ENCODE results near the gene MAD1L1. TPM values are rescaled to one million over a fixed set of nuclear protein-coding genes. Genes with fewer than 3 reads are reported as not detected.

Gene MAD1L1
- total RNA-seq, 2 experiments from 2014 or later = 157 to 160 TPM

GRCh38 chr7:1975179-1975578 lies 257.6 kb downstream of the MAD1L1 start:
- Histone ChIP-seq H3K27ac (ENCODE audit: low read depth in 1 of 2, low read length in 2 of 2) (no peak overlapping the region), H3K4me3 (ENCODE audit: low read length) (no peak overlapping the region), H3K4me1 (ENCODE audit: insufficient read depth, low read length) (peaks cover 8% of the 10 kb centered on the region), H3K36me3 (ENCODE audit: insufficient read depth, low read length) (peaks cover 8% of the 10 kb centered on the region), H3K27me3 (ENCODE audit: control insufficient read depth in 1 of 2, insufficient read depth in 2 of 2, low read length in 2 of 2) (no peaks in the 10 kb centered on the region), H3K9me3 (ENCODE audit: control insufficient read depth in 1 of 2, insufficient read depth in 1 of 2, low read length in 2 of 2) (peaks cover 0 to 5% of the 10 kb centered on the region in 2 experiments)
- Mint-ChIP-seq H3K4me1 (ENCODE audit: low read depth) (peaks cover 32% of the 10 kb centered on the region), H3K36me3 (ENCODE audit: low read depth) (peaks cover 13% of the 10 kb centered on the region), H3K9me3 (no peaks in the 10 kb centered on the region), H3K27ac (no peak overlapping the region), H3K27me3 (no peaks in the 10 kb centered on the region), H3K4me3 (no peak overlapping the region)
- POLR2A ChIA-PET = interaction anchor here (1.0 to 1.4 kb wide), 2 partner anchors 11 to 48 kb away, joined by 3 read pairs; no protein-coding TSS in a partner anchor
- TF ChIP-seq CTCF (IDR thresholded peaks at IDR 0.05) = no peak
- DNase-seq = no peak
- no peak for ATAC-seq (ENCODE audit: poor library complexity)
- CTCF ChIA-PET = no interaction called here
- intact Hi-C loops (cut with DNase I, micrococcal nuclease) = no loop called here

- peaks cover 0 to 5% of the 10 kb centered on the region in 2 experiments for H3K9me3 ChIP-seq (ENCODE audit: control insufficient read depth in 1 of 2, insufficient read depth in 1 of 2, low read length in 2 of 2)
- no peaks in the 10 kb centered on the region for H3K27me3 ChIP-seq (ENCODE audit: control insufficient read depth in 1 of 2, insufficient read depth in 2 of 2, low read length in 2 of 2)
- DNase-seq (no peak), ATAC-seq (ENCODE audit: poor library complexity) (peak; percentile 44)
- intact Hi-C loops (cut with DNase I, micrococcal nuclease) = no loop called here
- Mint-ChIP-seq H3K4me3 (peak overlapping the region; percentile 9), H3K9me3 (no peaks in the 10 kb centered on the region), H3K4me1 (ENCODE audit: low read depth) (peaks cover 39% of the 10 kb centered on the region), H3K27me3 (no peaks in the 10 kb centered on the region), H3K27ac (peak overlapping the region; percentile 77), H3K36me3 (ENCODE audit: low read depth) (peaks cover 13% of the 10 kb centered on the region)
- no peak overlapping the region for H3K4me3 ChIP-seq (ENCODE audit: low read length)
- CTCF ChIA-PET = no interaction called here
- peaks cover 8% of the 10 kb centered on the region for H3K4me1 ChIP-seq (ENCODE audit: insufficient read depth, low read length)
- POLR2A ChIA-PET = interaction anchor here (1.0 to 1.4 kb wide), 2 partner anchors 12 to 48 kb away, joined by 3 read pairs; no protein-coding TSS in a partner anchor
- H3K36me3 ChIP-seq (ENCODE audit: insufficient read depth, low read length) = peaks cover 7% of the 10 kb centered on the region
- H3K27ac ChIP-seq (ENCODE audit: low read depth in 1 of 2, low read length in 2 of 2) = no peak overlapping the region
- no peak for TF ChIP-seq CTCF (IDR thresholded peaks at IDR 0.05)
Observed at GRCh38 chr7:1974290-1975101, 258.2 kb downstream of the MAD1L1 start.

- Histone ChIP-seq H3K4me3 (ENCODE audit: low read length) (no peak overlapping the region), H3K4me1 (ENCODE audit: insufficient read depth, low read length) (peaks cover 5% of the 10 kb centered on the region), H3K9me3 (ENCODE audit: control insufficient read depth in 1 of 2, insufficient read depth in 1 of 2, low read length in 2 of 2) (peaks cover 0 to 5% of the 10 kb centered on the region in 2 experiments), H3K36me3 (ENCODE audit: insufficient read depth, low read length) (peaks cover 7% of the 10 kb centered on the region), H3K27me3 (ENCODE audit: control insufficient read depth in 1 of 2, insufficient read depth in 2 of 2, low read length in 2 of 2) (no peaks in the 10 kb centered on the region), H3K27ac (ENCODE audit: low read depth in 1 of 2, low read length in 2 of 2) (no peak overlapping the region)
- peaks cover 11% of the 10 kb centered on the region for H3K36me3 Mint-ChIP-seq (ENCODE audit: low read depth)
- ChIA-PET CTCF (no interaction called here), POLR2A (no interaction called here)
- no peaks in the 10 kb centered on the region for H3K27me3 Mint-ChIP-seq
- TF ChIP-seq CTCF (IDR thresholded peaks at IDR 0.05) = no peak
- ATAC-seq (ENCODE audit: poor library complexity) = no peak
- H3K4me1 Mint-ChIP-seq (ENCODE audit: low read depth) = peaks cover 35% of the 10 kb centered on the region
- H3K27ac Mint-ChIP-seq = peak overlapping the region; percentile 77
- DNase-seq = no peak
- no peaks in the 10 kb centered on the region for H3K9me3 Mint-ChIP-seq
- no peak overlapping the region for H3K4me3 Mint-ChIP-seq
- intact Hi-C loops (cut with DNase I, micrococcal nuclease) = no loop called here
Observed at GRCh38 chr7:1973321-1974251, 259.2 kb downstream of the MAD1L1 start.
